ENCODE results near the gene PITX1.

The PITX1 gene

DNA sequence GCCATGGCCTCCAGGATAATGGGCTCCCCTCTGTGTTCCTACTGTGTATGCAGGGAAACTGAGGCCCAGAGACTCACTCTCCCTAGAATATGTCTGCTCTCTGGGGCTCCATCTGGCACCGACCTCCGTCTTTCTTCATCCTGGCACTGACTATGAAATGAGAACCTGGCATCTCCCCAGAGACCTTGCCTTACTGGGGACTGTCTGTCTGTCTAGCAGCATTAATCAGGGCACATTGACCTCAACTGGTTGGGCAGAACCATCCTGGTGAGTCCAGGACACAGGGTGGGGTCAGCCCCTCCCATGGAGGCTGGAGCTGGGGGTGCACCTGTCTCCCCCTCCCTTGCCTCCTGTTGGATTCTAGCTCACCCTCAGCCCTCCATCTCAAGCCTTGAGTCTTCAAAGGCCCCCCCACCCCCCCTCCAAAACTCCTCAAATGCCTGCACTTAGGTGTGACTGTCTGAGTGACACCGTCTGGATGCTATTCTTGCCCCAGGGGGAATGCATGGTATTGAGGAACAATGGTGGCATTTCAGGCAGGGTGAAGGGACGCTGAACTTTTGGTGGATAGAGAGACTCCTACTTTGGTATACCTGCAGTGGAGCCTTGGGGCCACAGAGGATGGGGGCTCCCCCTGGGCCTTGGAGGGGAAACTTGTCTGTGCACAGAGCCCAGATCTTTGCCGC, 12.8 kb upstream of the PITX1 start:
- FAIRE-seq, result no peak
- no peak for DNase-seq (ENCODE audit: extremely low spot score, insufficient read length, low read depth)

DNA sequence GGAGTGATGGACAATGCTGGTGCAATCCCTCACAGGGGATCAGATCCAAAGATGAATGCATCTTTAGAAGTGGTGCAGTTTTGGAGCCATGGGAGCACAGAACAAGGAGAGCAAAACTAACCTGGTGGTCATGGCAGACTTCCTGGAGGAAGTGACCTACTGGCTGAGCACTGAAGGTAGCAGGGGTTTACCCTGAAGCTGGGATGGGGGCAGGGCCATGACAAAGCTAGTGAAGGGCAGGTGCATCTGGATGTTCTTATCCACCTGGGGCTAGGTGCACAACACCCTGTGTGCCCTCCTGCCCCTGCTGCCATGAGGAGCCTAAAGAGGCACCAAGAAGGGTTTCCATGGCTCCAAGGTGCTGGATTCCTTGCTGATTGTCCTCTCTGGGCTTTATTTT, 11.5 kb upstream of the PITX1 start:
- FAIRE-seq (no peak), DNase-seq (ENCODE audit: extremely low spot score, insufficient read length, low read depth) (no peak)

DNA sequence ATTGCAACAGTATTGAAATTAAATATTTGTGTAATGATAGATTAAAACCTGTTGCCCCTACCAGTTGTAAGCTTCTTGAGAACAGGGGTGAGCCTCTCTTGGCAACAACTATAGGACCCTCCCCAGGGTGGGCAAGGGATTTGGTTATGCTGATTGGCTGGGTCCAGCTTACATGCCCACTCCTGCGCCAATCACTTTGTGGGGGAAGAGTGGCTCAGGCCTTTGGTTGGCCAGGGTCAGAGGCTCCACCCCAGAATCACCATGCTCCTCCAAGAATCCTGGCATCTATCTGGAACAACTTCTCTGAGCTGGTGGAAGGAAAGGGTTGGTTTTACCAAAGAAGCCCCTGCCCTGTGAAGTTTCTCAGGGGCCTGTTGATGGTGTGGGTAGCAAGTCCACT, 8.6 kb upstream of the PITX1 start:
- no peak for FAIRE-seq

DNA sequence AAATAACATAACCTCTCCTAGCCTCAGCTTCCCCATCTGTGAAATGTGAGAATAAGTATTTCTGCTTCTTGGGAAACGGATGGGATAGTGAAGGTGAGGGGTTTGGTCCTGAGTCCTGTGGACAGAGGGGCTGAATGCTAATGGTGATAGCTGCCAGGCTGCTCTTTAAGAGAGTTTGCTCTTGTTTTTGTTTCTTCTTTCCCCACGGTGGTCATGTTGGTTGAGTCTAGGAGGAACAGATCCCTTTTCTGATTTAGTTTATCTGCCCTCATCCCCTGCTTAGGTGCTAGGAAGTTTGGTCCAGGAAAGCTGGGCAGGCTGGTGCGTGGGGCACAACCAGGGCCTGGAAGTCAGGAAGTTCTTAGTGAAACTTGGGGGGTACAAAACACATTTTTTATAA, 7.7 kb upstream of the PITX1 start:
- DNase-seq (ENCODE audit: extremely low spot score, insufficient read length, low read depth) (no peak), FAIRE-seq (no peak)

More for the DNA sequence above, 8.6 kb upstream of the PITX1 start:
- no peak for DNase-seq (ENCODE audit: extremely low spot score, insufficient read length, low read depth)

DNA sequence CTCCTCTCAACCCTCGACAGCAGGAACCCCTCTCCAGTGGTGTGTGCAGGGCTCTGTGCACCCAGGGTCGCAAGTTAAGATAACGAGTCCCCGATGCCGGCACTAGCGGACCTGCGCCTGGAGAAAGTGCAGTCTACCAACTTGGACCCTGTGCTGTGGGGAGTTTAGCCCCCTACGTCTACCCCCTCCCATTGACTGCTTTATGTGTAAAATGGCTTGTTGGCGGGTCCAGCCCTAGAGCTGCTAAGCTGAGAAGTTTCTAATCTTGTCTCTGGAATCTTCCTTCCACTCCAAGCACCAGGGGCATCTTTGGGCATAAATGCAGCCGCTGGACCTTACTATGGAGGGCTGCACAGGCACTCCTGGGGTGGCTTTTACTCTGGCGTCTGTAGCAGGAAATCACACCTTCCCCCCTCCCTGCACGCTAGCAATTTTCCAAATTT, 7.1 kb upstream of the PITX1 start:
- no peak for FAIRE-seq
- no peak for DNase-seq (ENCODE audit: extremely low spot score, insufficient read length, low read depth)

DNA sequence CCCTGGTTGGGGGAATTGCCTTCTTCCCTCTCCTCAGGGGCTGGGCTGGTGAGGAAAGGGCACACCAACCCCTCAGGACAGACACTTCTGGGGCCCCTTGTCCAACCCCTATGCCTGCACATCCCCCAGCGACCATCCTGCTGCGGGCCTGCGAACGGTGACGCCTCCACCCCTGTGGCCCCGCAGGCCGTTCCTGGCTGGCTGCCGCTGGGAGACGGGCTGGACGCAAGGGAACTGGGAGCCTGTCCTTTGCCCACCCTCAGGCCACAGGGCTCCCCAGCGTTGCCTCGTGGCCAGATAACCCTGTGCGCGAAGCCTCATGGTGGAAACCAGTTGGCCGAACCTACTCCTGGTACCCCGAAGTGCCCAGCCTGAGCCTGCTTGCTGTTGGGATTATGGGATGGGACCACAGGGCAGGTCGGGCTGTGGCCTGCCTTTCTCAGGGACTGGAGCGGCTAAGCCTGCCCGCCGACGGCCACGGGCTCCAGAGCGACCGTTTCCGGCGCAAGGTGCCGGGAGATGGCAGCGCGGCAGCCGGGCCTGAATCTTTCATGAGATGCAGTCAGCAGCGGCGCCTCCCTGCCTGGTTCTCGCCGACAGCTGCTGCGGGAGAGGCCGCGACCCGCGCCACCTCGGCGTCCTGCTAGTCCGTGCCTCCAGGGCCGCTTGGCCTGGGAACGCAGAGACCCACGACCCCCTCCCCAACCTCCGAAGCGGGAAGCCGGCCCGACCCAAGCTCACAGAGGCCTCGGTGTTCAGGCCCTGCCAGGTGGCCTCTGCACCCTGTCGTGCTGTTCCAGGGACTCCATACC, 6.5 kb upstream of the PITX1 start:
- DNase-seq (ENCODE audit: extremely low spot score, insufficient read length, low read depth), result no peak
- FAIRE-seq, result no peak

DNA sequence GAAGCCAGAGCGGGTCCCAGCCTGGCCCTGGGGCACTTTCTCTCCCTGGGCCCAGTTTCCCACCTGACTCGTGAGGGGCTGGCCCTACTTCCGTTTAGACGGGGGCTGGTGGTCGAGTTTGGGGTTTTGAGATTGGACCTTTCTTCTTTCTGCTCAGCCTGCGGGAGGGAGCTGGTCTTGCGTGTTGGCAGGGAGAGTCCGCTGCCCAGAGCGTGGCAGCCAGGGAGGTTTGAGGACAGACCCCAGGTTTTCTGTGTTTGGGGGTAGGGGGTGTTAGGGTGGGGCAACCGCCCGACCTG, 6.0 kb upstream of the PITX1 start:
- FAIRE-seq (no peak), DNase-seq (ENCODE audit: extremely low spot score, insufficient read length, low read depth) (no peak)

DNA sequence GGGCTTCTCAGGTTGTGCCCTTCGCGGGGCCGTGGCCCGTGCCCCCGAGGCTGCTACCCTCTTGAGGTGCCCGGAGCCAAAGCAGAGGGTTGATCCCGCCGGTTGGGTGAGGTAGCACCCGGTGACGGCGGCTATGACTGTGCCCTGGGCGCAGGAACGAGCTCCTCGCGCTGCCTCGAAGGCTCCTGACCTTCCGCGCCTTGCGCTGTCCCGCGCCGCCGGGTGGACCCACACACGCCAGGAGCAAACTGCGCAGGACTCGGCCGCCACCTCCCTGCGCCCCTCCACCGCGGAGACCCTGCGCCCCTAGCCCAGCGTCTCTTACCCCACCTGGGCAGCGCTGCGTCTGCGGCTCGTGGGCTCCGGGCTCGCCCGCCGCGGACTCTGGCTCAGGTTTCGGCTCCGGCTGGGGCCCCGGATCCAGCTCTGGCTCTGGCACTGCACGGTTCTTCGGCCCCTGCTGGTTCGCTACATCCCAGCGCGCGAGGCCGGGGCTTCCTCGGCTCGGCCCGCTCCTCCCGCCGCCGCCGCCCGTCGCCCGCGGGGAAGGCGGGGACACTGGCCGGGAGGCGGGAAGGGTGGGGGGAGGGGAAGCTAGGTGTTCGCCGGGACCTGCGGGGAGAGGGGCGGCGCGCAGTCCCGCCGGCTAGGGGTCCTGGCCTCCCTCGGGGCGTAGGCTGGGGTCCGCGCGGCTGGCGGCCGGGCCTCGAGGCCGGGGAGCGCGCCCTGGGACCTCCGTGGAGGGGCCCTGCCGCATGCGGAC, 5.4 kb upstream of the PITX1 start:
- DNase-seq (ENCODE audit: extremely low spot score, insufficient read length, low read depth), result no peak
- FAIRE-seq, result no peak

DNA sequence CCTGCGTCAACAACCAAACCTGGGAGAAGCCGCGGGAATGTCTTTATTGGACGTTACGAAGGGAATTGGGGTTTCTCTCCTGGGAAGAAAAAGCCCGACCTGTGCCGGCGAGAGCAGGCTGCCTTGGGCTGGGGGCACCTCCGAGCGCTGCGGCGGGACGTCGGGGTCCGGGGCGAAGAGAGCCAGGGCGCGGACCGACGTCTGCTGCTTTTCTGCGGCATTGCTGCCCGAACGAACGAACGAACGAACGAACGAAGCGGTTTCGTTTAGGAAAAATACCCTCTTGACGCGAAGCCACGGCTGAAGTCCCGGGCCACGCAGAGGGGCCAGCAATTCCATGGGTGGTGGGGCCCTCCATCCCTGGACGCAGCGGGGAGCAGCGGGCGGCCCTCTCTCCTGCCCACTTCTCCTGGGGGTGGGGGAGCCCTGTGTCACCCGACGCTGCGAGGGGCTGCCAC, 4.8 kb upstream of the PITX1 start:
- DNase-seq (ENCODE audit: extremely low spot score, insufficient read length, low read depth), result no peak
- no peak for FAIRE-seq

DNA sequence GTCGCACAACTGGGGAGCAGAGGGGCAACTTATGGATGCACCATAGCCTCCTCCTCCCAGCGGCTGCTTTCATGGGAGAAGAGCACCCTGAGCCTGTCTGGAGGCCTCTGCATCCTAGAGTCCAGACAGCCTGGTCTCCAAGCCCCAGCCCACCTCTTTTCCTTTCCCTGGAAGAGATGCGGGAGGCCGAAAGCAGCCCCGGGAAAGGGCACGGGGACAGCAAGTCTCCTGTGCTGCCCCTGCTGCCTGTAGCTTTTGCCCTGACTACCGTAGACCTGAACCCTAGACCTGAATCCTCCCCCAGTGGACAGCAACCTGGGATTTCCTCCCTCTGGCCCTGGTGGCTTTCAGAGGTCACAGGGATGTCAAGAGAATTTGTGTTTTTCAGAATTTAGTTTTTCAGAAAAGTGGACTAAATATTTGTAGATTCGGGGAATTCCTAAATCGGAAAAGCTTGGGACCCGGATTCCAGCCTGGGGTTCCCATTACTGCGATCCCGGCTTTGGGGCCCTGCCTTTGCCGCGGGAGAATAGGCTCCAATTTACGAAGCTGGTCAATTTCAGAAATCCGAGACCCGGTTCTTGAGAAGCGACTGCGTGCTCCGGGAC, 4.3 kb upstream of the PITX1 start:
- DNase-seq (ENCODE audit: extremely low spot score, insufficient read length, low read depth), result no peak
- no peak for FAIRE-seq

DNA sequence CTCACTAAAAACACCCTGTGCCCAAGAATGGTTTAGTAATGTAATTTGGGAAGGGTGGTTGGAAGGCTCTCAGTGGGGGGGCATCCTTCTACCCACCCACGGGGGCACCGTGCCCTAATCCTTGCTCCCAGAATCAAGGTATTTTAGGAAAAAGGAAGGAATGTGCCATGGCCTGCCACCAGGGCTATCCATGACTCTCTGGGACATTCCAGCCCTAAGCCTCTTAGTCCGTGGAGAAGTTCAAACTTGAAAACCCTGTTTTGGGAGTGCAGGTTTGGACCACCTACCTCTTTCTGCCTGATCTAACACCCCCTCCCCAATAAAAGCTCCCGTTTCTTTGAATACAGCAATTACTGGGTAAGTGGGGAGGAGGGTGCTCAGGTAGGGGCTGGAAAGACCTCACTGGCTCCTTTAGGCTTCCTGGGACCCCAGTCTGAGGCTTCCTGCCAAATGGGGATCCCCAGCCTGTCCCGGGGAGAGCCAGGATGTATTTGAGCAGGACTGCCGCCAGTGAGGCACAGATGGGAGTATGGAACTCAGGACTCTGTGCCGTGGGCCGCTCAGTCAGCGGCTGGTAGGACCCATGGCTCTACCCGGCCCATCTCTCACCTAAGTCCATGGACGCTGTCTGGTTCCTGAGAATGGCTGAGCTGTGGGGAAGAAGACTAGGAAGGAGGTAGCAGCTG, 3.6 kb upstream of the PITX1 start:
- DNase-seq (ENCODE audit: extremely low spot score, insufficient read length, low read depth), result no peak
- no peak for FAIRE-seq

DNA sequence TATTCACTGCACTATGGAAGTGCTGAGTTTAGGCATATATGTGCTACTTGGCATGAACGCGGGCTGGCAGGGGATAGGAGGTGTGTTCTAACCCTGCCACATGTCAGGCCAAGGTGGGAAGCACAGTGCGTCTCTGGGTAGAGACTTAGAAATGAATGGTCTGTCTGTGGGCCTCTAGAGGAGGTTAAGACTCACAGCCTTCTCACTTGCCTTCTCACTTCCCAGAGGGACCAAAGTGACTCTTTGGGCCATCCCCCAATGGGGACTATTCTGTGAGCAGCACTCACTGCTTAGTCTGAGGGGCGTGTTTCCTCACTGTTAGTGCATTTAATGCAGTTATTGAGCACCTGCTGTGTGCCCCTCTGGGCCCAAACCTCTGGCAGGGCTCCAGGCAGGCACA, 2.4 kb upstream of the PITX1 start:
- FAIRE-seq (no peak), DNase-seq (ENCODE audit: extremely low spot score, insufficient read length, low read depth) (no peak)

DNA sequence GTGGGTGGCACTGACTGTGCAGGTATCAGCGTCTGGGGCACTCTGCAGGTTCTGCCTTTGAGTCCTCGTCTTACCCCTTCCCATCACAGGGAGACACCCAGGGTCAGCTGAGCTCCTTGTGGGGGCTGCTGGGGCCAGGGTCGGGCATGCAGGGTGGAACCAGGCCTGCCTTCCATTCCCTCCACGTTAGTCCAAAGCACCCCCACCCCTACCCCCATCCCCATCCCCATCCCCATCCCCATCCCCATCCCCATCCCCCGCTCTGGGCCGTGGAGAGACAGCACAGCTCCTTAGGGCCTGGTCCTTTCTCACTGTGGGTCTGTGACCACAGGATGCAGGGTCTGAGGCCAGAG, 1.6 kb upstream of the PITX1 start:
- DNase-seq (ENCODE audit: extremely low spot score, insufficient read length, low read depth) (no peak), FAIRE-seq (no peak)

DNA sequence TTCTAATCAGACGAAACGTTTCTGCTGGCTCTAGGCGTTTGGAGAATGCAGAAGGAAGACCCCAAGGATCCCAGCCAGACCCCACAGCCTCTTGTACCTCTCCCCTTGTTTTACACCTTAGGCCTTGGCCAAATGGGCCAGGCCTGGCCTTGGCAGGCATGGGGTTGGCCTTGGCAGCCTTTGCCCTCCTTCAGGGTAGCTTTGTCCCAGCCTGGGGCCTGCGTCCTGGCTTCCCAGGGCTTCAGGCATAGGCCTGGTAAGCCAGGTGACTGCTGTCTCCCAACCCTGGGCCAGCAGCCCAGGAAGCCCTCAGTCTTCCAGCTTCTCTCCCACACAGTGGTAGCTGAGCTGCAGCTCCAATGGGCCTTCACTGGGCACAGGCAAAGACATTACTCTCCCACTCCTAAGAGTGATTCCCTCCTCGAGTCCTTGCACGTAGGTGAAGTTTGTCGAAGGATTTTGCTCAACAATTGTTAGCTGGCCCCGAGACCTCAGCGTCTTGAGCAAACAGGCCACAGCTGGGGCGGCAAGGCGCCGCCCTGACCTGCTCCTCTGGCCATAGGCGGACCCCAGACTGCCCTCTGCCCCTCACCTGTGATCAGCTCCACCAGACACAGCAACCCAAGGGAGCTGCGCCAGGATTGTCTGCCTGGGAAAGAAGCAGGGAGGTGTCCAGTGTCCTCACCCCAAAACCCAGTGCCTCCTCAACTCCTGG, 1.1 kb upstream of the PITX1 start:
- FAIRE-seq (no peak), DNase-seq (ENCODE audit: extremely low spot score, insufficient read length, low read depth) (no peak)

DNA sequence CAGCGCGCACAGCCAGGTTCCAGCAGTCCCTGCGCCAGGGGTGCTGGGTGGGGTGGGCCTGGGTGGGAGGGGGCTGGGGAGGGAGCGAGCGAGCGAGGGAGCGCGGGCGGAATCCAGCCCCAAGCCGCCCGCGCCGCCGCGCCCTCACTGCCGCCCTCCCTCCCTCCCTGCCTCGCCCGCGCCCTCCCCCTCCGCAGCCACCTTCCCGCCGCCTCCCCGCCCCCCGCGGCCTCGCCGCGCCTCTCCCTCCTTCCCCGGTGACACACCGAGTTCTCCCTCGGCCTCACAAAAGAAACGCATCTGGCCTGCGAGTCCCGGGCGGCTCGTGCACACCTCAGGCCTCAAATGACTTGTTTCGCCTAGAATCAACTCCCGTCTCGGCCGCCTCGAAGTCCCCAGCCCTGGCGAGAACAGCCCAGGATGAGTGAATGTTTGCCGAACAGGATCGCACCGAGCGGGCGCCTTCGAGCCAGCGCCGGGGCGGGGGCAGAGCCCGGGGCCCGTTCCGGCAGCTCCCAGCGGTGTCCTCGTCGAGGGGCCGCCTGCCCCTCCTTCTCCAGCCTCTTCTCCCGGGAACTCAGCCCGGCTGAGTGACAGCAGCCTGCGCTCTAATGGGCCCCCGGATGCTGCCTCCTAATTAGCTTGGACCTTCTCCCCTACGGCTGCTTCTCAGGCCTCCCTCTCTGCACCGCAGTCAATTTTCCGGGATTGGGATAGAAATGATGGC, 371 bp upstream of the PITX1 start:
- DNase-seq (ENCODE audit: extremely low spot score, insufficient read length, low read depth) (no peak), FAIRE-seq (no peak)

DNA sequence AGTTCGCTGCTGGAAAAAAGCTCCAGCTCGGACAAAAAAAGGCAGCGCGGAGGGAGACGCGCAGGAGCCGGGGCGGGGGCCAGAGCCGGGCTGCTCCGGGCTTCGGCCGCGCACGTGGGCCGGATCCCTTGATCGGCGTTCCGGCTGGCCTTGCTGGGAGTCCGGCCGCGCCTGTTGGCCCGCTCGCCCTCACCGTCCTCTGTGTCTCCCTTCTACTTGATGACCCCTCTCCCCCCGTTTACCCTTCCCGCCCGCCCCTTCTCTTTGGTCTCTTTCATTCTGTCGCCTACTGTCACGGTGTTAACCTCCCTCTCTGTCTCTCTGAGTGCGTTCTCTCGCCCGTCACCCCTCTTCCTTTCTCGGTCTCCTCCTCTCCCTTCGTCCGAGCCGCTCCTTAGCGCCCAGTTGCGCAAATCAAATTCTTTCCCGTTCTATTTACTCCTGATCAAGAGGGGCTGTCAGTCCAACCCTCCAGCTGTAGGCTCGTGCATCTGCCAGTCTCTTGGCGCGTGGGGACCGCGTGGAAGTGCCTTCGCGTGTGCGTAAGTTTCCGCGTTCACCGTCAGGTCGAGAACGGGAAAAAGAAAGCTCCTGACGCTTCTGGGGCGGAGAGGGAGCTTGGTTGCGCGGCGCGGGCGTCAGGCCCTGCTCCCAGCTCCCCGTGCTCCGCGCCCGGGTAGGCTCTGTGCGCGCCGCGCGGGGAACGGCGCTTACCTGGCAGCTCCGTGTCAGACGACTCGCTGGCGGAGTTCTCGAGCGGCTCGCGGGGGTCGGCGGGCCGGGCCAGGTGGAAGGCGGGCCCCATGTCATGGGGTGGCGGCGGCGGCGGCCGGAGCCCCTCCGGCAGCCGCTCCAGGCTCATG, 798 bp downstream of the PITX1 start:
- FAIRE-seq, result no peak
- DNase-seq (ENCODE audit: extremely low spot score, insufficient read length, low read depth), result no peak

DNA sequence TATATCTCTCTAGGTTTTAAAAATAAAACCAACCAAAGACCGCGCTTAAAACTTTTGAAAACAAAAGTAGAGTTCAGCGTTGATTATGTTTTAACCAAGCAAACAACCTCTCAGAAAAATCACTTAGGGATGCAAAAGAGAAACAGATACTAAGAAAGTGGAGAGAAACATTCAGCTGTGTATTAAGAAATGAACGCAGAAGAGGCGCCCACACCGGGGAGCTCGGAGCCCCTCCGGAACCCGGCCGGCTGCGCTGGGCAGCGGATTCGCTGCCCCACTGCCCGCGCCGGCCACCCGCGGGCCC, 1.4 kb downstream of the PITX1 start:
- no peak for FAIRE-seq
- DNase-seq (ENCODE audit: extremely low spot score, insufficient read length, low read depth), result no peak

Measured in GM18507 (cell line).